Stimulated activated CD4-positive, alpha-beta T cell treated with anti-CD3 and anti-CD28 coated beads, Interleukin-12 subunit alpha, Interleukin-12 subunit beta, amount 100 ng/mL, for 48 hours (primary cell): ENCODE measurements around the gene LYPD6B.
"Not testable (repeated sequence)": the region's sequence is repeated elsewhere in the genome, so short reads cannot be mapped to it uniquely, and the experiment has no call there.

ENCODE experiments used
- DNase-seq, 3 donors: peaks; one replicate each; pipeline ENCODE4 v3.0.0-alpha.2; 2020; ENCODE audit warnings: low read depth in 2 of 3, low spot score in 1 of 3

LYPD6B gene

GRCh38 chr2:149189769-149190168 is 151.3 kb downstream of the LYPD6B start:
- no peak for DNase-seq

- no peak for DNase-seq
Observed at GRCh38 chr2:149191915-149192314, 153.4 kb downstream of the LYPD6B start.

GRCh38 chr2:149192427-149192826 is 153.9 kb downstream of the LYPD6B start:
- no peak for DNase-seq

GRCh38 chr2:149200109-149200520 is 161.6 kb downstream of the LYPD6B start:
- no peak for DNase-seq

- no peak for DNase-seq
Observed at GRCh38 chr2:149204686-149205085, 166.2 kb downstream of the LYPD6B start.

GRCh38 chr2:149205143-149205542 is 166.6 kb downstream of the LYPD6B start:
- DNase-seq = no peak

GRCh38 chr2:149213764-149214493 is 175.4 kb downstream of the LYPD6B start:
- DNase-seq = no peak

GRCh38 chr2:149218497-149218896 is 180.0 kb downstream of the LYPD6B start:
- no peak for DNase-seq

GRCh38 chr2:149219856-149220255 is 181.4 kb downstream of the LYPD6B start:
- DNase-seq = no peak

- DNase-seq = no peak
Observed at GRCh38 chr2:149221002-149221401, 182.5 kb downstream of the LYPD6B start.

- no peak for DNase-seq
Observed at GRCh38 chr2:149221898-149222297, 183.4 kb downstream of the LYPD6B start.

- DNase-seq = no peak
Observed at GRCh38 chr2:149223472-149224095, 185.1 kb downstream of the LYPD6B start.

- DNase-seq = no peak
Observed at GRCh38 chr2:149224543-149224942, 186.0 kb downstream of the LYPD6B start.

- DNase-seq = no peak
Observed at GRCh38 chr2:149225446-149225845, 186.9 kb downstream of the LYPD6B start.

GRCh38 chr2:149226790-149227189 is 188.3 kb downstream of the LYPD6B start:
- DNase-seq = no peak

GRCh38 chr2:149235816-149236375 is 197.4 kb downstream of the LYPD6B start:
- no peak for DNase-seq

GRCh38 chr2:149236410-149236809 is 197.9 kb downstream of the LYPD6B start:
- no peak for DNase-seq

- DNase-seq = no peak
Observed at GRCh38 chr2:149246186-149246585, 207.7 kb downstream of the LYPD6B start.

- DNase-seq = not testable (repeated sequence)
Observed at GRCh38 chr2:149251436-149251835, 212.9 kb downstream of the LYPD6B start.

GRCh38 chr2:149256877-149257276 is 218.4 kb downstream of the LYPD6B start:
- not testable (repeated sequence) for DNase-seq

- DNase-seq = no peak
Observed at GRCh38 chr2:149258531-149258930, 220.0 kb downstream of the LYPD6B start.

- DNase-seq = no peak
Observed at GRCh38 chr2:149259136-149259535, 220.6 kb downstream of the LYPD6B start.
